Activated CD8-positive, alpha-beta memory T cell treated with anti-CD3 and anti-CD28 coated beads, Interleukin-2, amount 50 U/mL, for 24 hours (primary cell): ENCODE results near the gene SIM1.
"Not testable (repeated sequence)": the region's sequence is repeated elsewhere in the genome, so short reads cannot be mapped to it uniquely, and the experiment has no call there.

ENCODE experiments used
- DNase-seq: peaks from one replicate; pipeline ENCODE4 v3.0.0-alpha.2; 2020; ENCODE audit errors: extremely low read depth

Gene SIM1

GRCh38 chr6:100354736-100355641 lies 109.7 kb downstream of the SIM1 start:
- DNase-seq, result not testable (repeated sequence)

GRCh38 chr6:100353276-100354015 lies 111.3 kb downstream of the SIM1 start:
- DNase-seq, result no peak

- no peak for DNase-seq
Observed at GRCh38 chr6:100350139-100350538, 114.6 kb downstream of the SIM1 start.

- no peak for DNase-seq
Observed at GRCh38 chr6:100349366-100349765, 115.4 kb downstream of the SIM1 start.

GRCh38 chr6:100347901-100348550 lies 116.7 kb downstream of the SIM1 start:
- DNase-seq, result no peak

GRCh38 chr6:100346828-100347227 lies 117.9 kb downstream of the SIM1 start:
- no peak for DNase-seq

GRCh38 chr6:100346203-100346602 lies 118.5 kb downstream of the SIM1 start:
- DNase-seq, result no peak

- DNase-seq, result no peak
Observed at GRCh38 chr6:100344761-100345160, 120.0 kb downstream of the SIM1 start.

GRCh38 chr6:100344321-100344720 lies 120.4 kb downstream of the SIM1 start:
- no peak for DNase-seq

GRCh38 chr6:100343316-100344077 lies 121.2 kb downstream of the SIM1 start:
- no peak for DNase-seq

- DNase-seq, result no peak
Observed at GRCh38 chr6:100342830-100343229, 121.9 kb downstream of the SIM1 start.

GRCh38 chr6:100339574-100340255 lies 125.0 kb downstream of the SIM1 start:
- DNase-seq, result no peak

- no peak for DNase-seq
Observed at GRCh38 chr6:100338090-100338489, 126.6 kb downstream of the SIM1 start.

GRCh38 chr6:100336876-100337275 lies 127.8 kb downstream of the SIM1 start:
- DNase-seq, result no peak

GRCh38 chr6:100335991-100336390 lies 128.7 kb downstream of the SIM1 start:
- DNase-seq, result no peak
